PC-9 (cell line): ENCODE measurements around the gene CLK4. TPM values are rescaled to one million over a fixed set of nuclear protein-coding genes. Genes with fewer than 3 reads are reported as not detected.

ENCODE experiments used
- BruUV-seq: library from RNA; stranded (reverse); fragments of 400-500 nt; replicated peaks from 2 replicates; lab custom pipeline; 2021; lab: Mats Ljungman, UMichigan
- CTCF ChIA-PET: fragments of 300-600 bp; sonication (Branson Sonifier 250); formaldehyde crosslinking; loops from one replicate; lab custom pipeline; 2022; ENCODE audit warnings: antibody characterized with exemption; lab: Charles Lee
- POLR2A ChIA-PET: fragments of 300-600 bp; sonication (Branson Sonifier 250); formaldehyde crosslinking; loops from one replicate; lab custom pipeline; 2022; ENCODE audit warnings: antibody characterized with exemption; ENCODE audit not compliant: unreplicated experiment; lab: Charles Lee
- DNase-seq, 2 experiments: peaks; one replicate each; pipeline versions ENCODE4 v3.0.0 to v3.0.0-alpha.2; 2015 to 2022; ENCODE audit warnings: mixed read lengths in 1 of 2
- H2AFZ ChIP-seq: fragments of 200-600 bp; sonication (generic); 2 replicates; pipeline ENCODE4 v1.8.1; 2017; ENCODE audit warnings: antibody characterized with exemption
- H3F3A ChIP-seq: fragments of 200-600 bp; sonication (generic); 2 replicates; pipeline ENCODE4 v1.8.1; 2017; ENCODE audit warnings: antibody characterized with exemption, mild to moderate bottlenecking, low read depth; ENCODE audit not compliant: insufficient read depth
- H3K27ac ChIP-seq: fragments of 200-600 bp; sonication (generic); 2 replicates; pipeline ENCODE4 v1.6.1; 2016; ENCODE audit warnings: mixed run types
- H3K27me3 ChIP-seq: fragments of 200-600 bp; sonication (generic); 2 replicates; pipeline ENCODE4 v1.6.1; 2016; ENCODE audit warnings: low read depth, mixed run types; ENCODE audit not compliant: insufficient read depth
- H3K36me3 ChIP-seq: fragments of 200-600 bp; sonication (generic); 2 replicates; pipeline ENCODE4 v1.6.1; 2016; ENCODE audit warnings: low read depth, mixed run types
- H3K4me1 ChIP-seq: fragments of 200-600 bp; sonication (generic); replicated peaks from 2 replicates; pipeline ENCODE4 v1.6.1; 2016; ENCODE audit warnings: mixed run types; ENCODE audit not compliant: insufficient read depth
- H3K4me2 ChIP-seq: fragments of 200-600 bp; sonication (generic); 2 replicates; pipeline ENCODE4 v1.6.1; 2017; ENCODE audit warnings: mixed run types
- H3K4me3 ChIP-seq: fragments of 200-600 bp; sonication (generic); 2 replicates; pipeline ENCODE4 v1.6.1; 2016; ENCODE audit warnings: mixed run types
- H3K79me2 ChIP-seq: fragments of 200-600 bp; sonication (generic); 2 replicates; pipeline ENCODE4 v1.6.1; 2017; ENCODE audit warnings: low read depth, mixed run types
- H3K9me2 ChIP-seq: fragments of 200-600 bp; sonication (generic); 2 replicates; pipeline ENCODE4 v1.8.1; 2017; ENCODE audit warnings: mild to moderate bottlenecking; ENCODE audit not compliant: insufficient read depth
- H3K9me3 ChIP-seq: fragments of 200-600 bp; sonication (generic); 2 replicates; pipeline ENCODE4 v1.8.1; 2016; ENCODE audit warnings: low read depth; ENCODE audit not compliant: insufficient read depth
- H4K20me1 ChIP-seq: fragments of 200-600 bp; sonication (generic); 2 replicates; pipeline ENCODE4 v1.8.1; 2017; ENCODE audit not compliant: insufficient read depth
- CTCF ChIP-seq: fragments of 200-600 bp; sonication (generic); conservative IDR thresholded peaks from 2 replicates; pipeline ENCODE4 v1.6.1; 2017; ENCODE audit warnings: mixed run types, antibody characterized with exemption, mild to moderate bottlenecking, moderate library complexity
- EZH2 ChIP-seq: fragments of 200-600 bp; sonication (generic); IDR thresholded peaks from 2 replicates; pipeline ENCODE4 v1.8.0; 2017; ENCODE audit warnings: antibody characterized with exemption, low read depth
- intact Hi-C: fragments of 100-400 bp; cut with micrococcal nuclease; formaldehyde crosslinking; loops from one replicate; pipeline ENCODE4 v1.10.0; 2022; ENCODE audit not compliant: unreplicated experiment
- total RNA-seq: library from RNA; stranded (reverse); gene quantifications from 2 replicates; pipeline ENCODE4 v1.2.3, GENCODE V29; 2021

The CLK4 gene
- total RNA-seq, 1 experiment from 2014 or later, result 29.7 TPM

DNA sequence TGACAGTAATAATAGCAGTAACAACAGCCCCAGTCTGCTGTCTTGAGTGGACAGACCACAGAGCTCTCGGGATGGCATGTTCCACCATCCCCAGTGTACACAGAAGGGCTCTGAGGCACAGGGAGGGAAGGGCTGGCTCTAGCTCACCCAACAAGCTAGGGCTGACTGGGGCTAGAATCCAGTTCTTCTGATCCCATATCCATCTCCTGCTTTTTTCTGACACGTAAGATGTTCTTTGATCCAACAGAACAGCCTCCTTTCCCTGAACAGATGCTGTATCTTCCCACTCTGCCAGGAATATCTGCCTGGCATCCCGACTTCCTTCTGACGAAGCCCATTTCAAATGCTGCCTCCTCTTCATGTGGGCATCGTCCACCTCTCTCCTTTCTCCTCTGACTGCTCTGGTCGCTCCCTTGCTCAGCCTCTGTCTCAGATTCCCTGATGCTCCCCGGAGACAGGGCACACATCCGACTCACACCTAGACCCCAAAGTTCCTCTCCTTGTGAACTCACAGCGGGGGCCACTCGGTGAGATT lies 43.6 kb upstream of the CLK4 start:
- no peak overlapping the region for H2AFZ ChIP-seq
- H3K4me1 ChIP-seq, result peaks cover 7% of the 10 kb centered on the region; the same call in 1 of the 2 replicates
- H4K20me1 ChIP-seq, result no peaks in the 10 kb centered on the region
- no peaks in the 10 kb centered on the region for H3K9me2 ChIP-seq
- no peak for DNase-seq
- H3K9me3 ChIP-seq, result no peaks in the 10 kb centered on the region
- no TSS peak for BruUV-seq
- H3K27ac ChIP-seq, result no peak overlapping the region
- H3K36me3 ChIP-seq, result no peaks in the 10 kb centered on the region
- peaks cover 22% of the 10 kb centered on the region; the same call in 1 of the 2 replicates for H3K27me3 ChIP-seq
- intact Hi-C loops, result no loop called here
- no peak overlapping the region for H3K4me3 ChIP-seq
- TF ChIP-seq CTCF (no peak), EZH2 (no peak)
- H3K4me2 ChIP-seq, result no peak overlapping the region
- CTCF ChIA-PET, result no interaction called here
- POLR2A ChIA-PET, result no interaction called here
- no peaks in the 10 kb centered on the region for H3F3A ChIP-seq
- H3K79me2 ChIP-seq, result no peaks in the 10 kb centered on the region

GRCh38 chr5:178668579-178668978 lies 41.7 kb upstream of the CLK4 start:
- TF ChIP-seq CTCF (no peak), EZH2 (no peak)
- ChIA-PET CTCF (no interaction called here), POLR2A (no interaction called here)
- peaks cover 31% of the 10 kb centered on the region for H3K27me3 ChIP-seq
- no peak overlapping the region for H3K4me2 ChIP-seq
- H3K36me3 ChIP-seq, result no peaks in the 10 kb centered on the region
- H3K4me3 ChIP-seq, result no peak overlapping the region
- H3K9me3 ChIP-seq, result no peaks in the 10 kb centered on the region
- no peak overlapping the region for H2AFZ ChIP-seq
- H3K27ac ChIP-seq, result no peak overlapping the region
- no peaks in the 10 kb centered on the region for H3F3A ChIP-seq
- intact Hi-C loops, result no loop called here
- BruUV-seq, result no TSS peak
- no peaks in the 10 kb centered on the region for H3K79me2 ChIP-seq
- peaks cover 7% of the 10 kb centered on the region; the same call in 1 of the 2 replicates for H3K4me1 ChIP-seq
- no peaks in the 10 kb centered on the region for H4K20me1 ChIP-seq
- H3K9me2 ChIP-seq, result no peaks in the 10 kb centered on the region
- DNase-seq, result peak; percentile 29 to 59

GRCh38 chr5:178667688-178668087 lies 40.8 kb upstream of the CLK4 start:
- ChIA-PET CTCF (no interaction called here), POLR2A (no interaction called here)
- H4K20me1 ChIP-seq, result no peaks in the 10 kb centered on the region
- no peak overlapping the region for H2AFZ ChIP-seq
- no peak for DNase-seq
- H3K79me2 ChIP-seq, result no peaks in the 10 kb centered on the region
- H3K27ac ChIP-seq, result no peak overlapping the region
- H3K4me3 ChIP-seq, result no peak overlapping the region
- peaks cover 37% of the 10 kb centered on the region for H3K27me3 ChIP-seq
- no peaks in the 10 kb centered on the region for H3K9me2 ChIP-seq
- no peak overlapping the region for H3K4me2 ChIP-seq
- H3K9me3 ChIP-seq, result no peaks in the 10 kb centered on the region
- TF ChIP-seq EZH2, result no peak
- TF ChIP-seq CTCF, result no peak
- no peaks in the 10 kb centered on the region for H3K36me3 ChIP-seq
- peaks cover 7% of the 10 kb centered on the region; the same call in 1 of the 2 replicates for H3K4me1 ChIP-seq
- intact Hi-C loops, result no loop called here
- BruUV-seq, result no TSS peak
- H3F3A ChIP-seq, result no peaks in the 10 kb centered on the region
